HCT116 (cell line): Measurements from ENCODE around the gene IER5L. TPM values are rescaled to one million over a fixed set of nuclear protein-coding genes. Genes with fewer than 3 reads are reported as not detected.

Experiments
- ATAC-seq: fragments of 200-7000 bp; cut with Tn5 transposase; 2 replicates; pipeline ENCODE4 v1.9.1; 2020; ENCODE audit warnings: mild to moderate bottlenecking, moderate library complexity
- BruUV-seq: library from RNA; stranded (reverse); fragments of 400-500 nt; replicated peaks from 2 replicates; lab custom pipeline; 2021; lab: Mats Ljungman, UMichigan
- CTCF ChIA-PET: fragments of 300-600 bp; sonication (Branson Sonifier 250); formaldehyde crosslinking; loops from one replicate; lab custom pipeline; 2021; ENCODE audit warnings: antibody characterized with exemption; lab: Charles Lee
- POLR2A ChIA-PET: fragments of 300-600, 350-600 bp; sonication (Branson Sonifier 250); formaldehyde crosslinking; loops from one replicate; lab custom pipeline; 2021; ENCODE audit warnings: antibody characterized with exemption; lab: Charles Lee
- RAD21 ChIA-PET, 2 experiments: fragments of 300-600 bp; sonication (Branson Sonifier 250); formaldehyde crosslinking; loops; one replicate each; lab custom pipeline; 2023; ENCODE audit warnings: low total read pairs in 2 of 2; ENCODE audit not compliant: uncharacterized antibody in 2 of 2, unreplicated experiment in 2 of 2, low non-redundant PET in 1 of 2; lab: Charles Lee
- DNase-seq: peaks from one replicate; pipeline ENCODE4 v3.0.0-alpha.2; 2010; ENCODE audit warnings: low read depth, low spot score
- H2AFZ ChIP-seq: fragments of 200-600 bp; shearing (Covaris generic), sonication (generic); 2 replicates; pipeline ENCODE4 v1.6.1; 2017; ENCODE audit warnings: low read depth, mixed run types, mixed read lengths, antibody characterized with exemption, low read length; ENCODE audit not compliant: poor library complexity, severe bottlenecking
- H3K27ac ChIP-seq: 2 replicates; pipeline ENCODE4 v1.5.1; 2012; ENCODE audit warnings: low read depth, low read length
- H3K27me3 ChIP-seq: fragments of 200-600 bp; sonication (generic); 2 replicates; pipeline ENCODE4 v1.6.1; 2016; ENCODE audit warnings: mixed run types, low read length, mixed read lengths; ENCODE audit not compliant: insufficient read depth
- H3K36me3 ChIP-seq, 2 experiments: fragments of 200-500 bp in 1 of 2; fragments of 200-600 bp in 1 of 2; sonication (Bioruptor generic) in 1 of 2; sonication (generic) in 1 of 2; 2 replicates each; pipeline versions ENCODE4 v1.5.1 to v1.6.1; 2014 to 2016; ENCODE audit warnings: low read length in 2 of 2, inconsistent platforms in 1 of 2, mixed read lengths in 1 of 2, mixed run types in 1 of 2; ENCODE audit not compliant: insufficient read depth in 2 of 2, control insufficient read depth in 1 of 2
- H3K4me1 ChIP-seq, 2 experiments: fragments of 200-600 bp in 1 of 2; sonication (generic) in 1 of 2; 2 replicates each; pipeline versions ENCODE4 v1.5.1 to v1.6.1; 2012 to 2017; ENCODE audit warnings: low read length in 2 of 2, inconsistent platforms in 1 of 2, mild to moderate bottlenecking in 1 of 2, mixed read lengths in 1 of 2, mixed run types in 1 of 2, moderate library complexity in 1 of 2; ENCODE audit not compliant: insufficient read depth in 2 of 2, control insufficient read depth in 1 of 2
- H3K4me2 ChIP-seq: fragments of 200-600 bp; sonication (generic); 2 replicates; pipeline ENCODE4 v1.6.1; 2017; ENCODE audit warnings: mixed run types, low read length, mixed read lengths
- H3K4me3 ChIP-seq, 2 experiments: fragments of 200-600 bp in 1 of 2; sonication (generic) in 1 of 2; replicated peaks in 1 of 2; 2 replicates each; pipeline ENCODE4 v1.5.1; 2011 to 2016; ENCODE audit warnings: low read length in 2 of 2, control low read depth in 1 of 2, low read depth in 1 of 2, mild to moderate bottlenecking in 1 of 2, mixed read lengths in 1 of 2, mixed run types in 1 of 2
- H3K79me2 ChIP-seq: fragments of 200-600 bp; sonication (generic); 2 replicates; pipeline ENCODE4 v1.6.1; 2017; ENCODE audit warnings: mild to moderate bottlenecking, mixed run types, low read length, moderate library complexity, mixed read lengths; ENCODE audit not compliant: insufficient read depth
- H3K9ac ChIP-seq: fragments of 200-600 bp; sonication (generic); 2 replicates; pipeline ENCODE4 v1.6.1; 2016; ENCODE audit warnings: low read length, mixed read lengths
- H3K9me2 ChIP-seq: fragments of 200-600 bp; sonication (generic), shearing (Covaris generic); 2 replicates; pipeline ENCODE4 v1.6.1; 2017; ENCODE audit warnings: mixed run types, mild to moderate bottlenecking, moderate library complexity; ENCODE audit not compliant: insufficient read depth
- H3K9me3 ChIP-seq, 2 experiments: fragments of 200-500 bp in 1 of 2; fragments of 200-600 bp in 1 of 2; sonication (Bioruptor generic) in 1 of 2; sonication (generic) in 1 of 2; 2 replicates each; pipeline ENCODE4 v1.6.1; 2014 to 2017; ENCODE audit warnings: low read length in 2 of 2, mixed read lengths in 2 of 2, inconsistent platforms in 1 of 2, low read depth in 1 of 2, mild to moderate bottlenecking in 1 of 2, mixed run types in 1 of 2, moderate library complexity in 1 of 2; ENCODE audit not compliant: control insufficient read depth in 1 of 2, insufficient read depth in 1 of 2
- H4K20me1 ChIP-seq: fragments of 200-600 bp; sonication (generic), shearing (Covaris generic); 2 replicates; pipeline ENCODE4 v1.6.1; 2017; ENCODE audit warnings: mixed run types, mild to moderate bottlenecking, moderate library complexity; ENCODE audit not compliant: insufficient read depth
- CTCF ChIP-seq, 3 experiments: fragments of 200-600 bp in 1 of 3; sonication (generic) in 1 of 3; IDR thresholded peaks in 2 of 3; conservative IDR thresholded peaks in 1 of 3; 2 replicates each; pipeline ENCODE4 v1.5.1; 2012 to 2017; ENCODE audit warnings: low read depth in 2 of 3, low read length in 2 of 3, antibody characterized with exemption in 1 of 3, borderline replicate concordance in 1 of 3, control low read depth in 1 of 3, mild to moderate bottlenecking in 1 of 3, mixed read lengths in 1 of 3, mixed run types in 1 of 3, moderate library complexity in 1 of 3; ENCODE audit not compliant: insufficient read depth in 1 of 3
- ELF1 ChIP-seq: IDR thresholded peaks from 2 replicates; pipeline ENCODE4 v1.6.1; 2012; ENCODE audit warnings: low read depth, borderline replicate concordance
- EZH2phosphoT487 ChIP-seq: fragments of 200-600 bp; IDR thresholded peaks from 2 replicates; pipeline ENCODE4 v1.6.1; 2018; ENCODE audit warnings: antibody characterized with exemption, borderline replicate concordance
- FOSL1 ChIP-seq: IDR thresholded peaks from 2 replicates; pipeline ENCODE4 v1.6.1; 2012; ENCODE audit warnings: low read depth
- MAX ChIP-seq: IDR thresholded peaks from 2 replicates; pipeline ENCODE4 v1.6.1; 2012
- POLR2AphosphoS5 ChIP-seq: IDR thresholded peaks from 2 replicates; pipeline ENCODE4 v1.6.1; 2011; ENCODE audit warnings: mild to moderate bottlenecking, low read depth, low read length, moderate library complexity
- SIN3A ChIP-seq: IDR thresholded peaks from 2 replicates; pipeline ENCODE4 v1.6.1; 2012; ENCODE audit warnings: low read depth
- SRF ChIP-seq: IDR thresholded peaks from 2 replicates; pipeline ENCODE4 v1.6.1; 2012; ENCODE audit warnings: low read depth
- TCF7L2 ChIP-seq: IDR thresholded peaks from 2 replicates; pipeline ENCODE4 v1.7.0; 2011; ENCODE audit warnings: borderline replicate concordance, inconsistent platforms; ENCODE audit not compliant: insufficient read depth, insufficient read length; ENCODE audit errors: extremely low read depth
- YY1 ChIP-seq: IDR thresholded peaks from 2 replicates; pipeline ENCODE4 v1.6.1; 2011; ENCODE audit warnings: low read length, low read depth, moderate library complexity, mild to moderate bottlenecking; ENCODE audit not compliant: insufficient replicate concordance; ENCODE audit errors: extremely low read depth
- ZFX ChIP-seq: fragments of 450-650 bp; IDR thresholded peaks from 2 replicates; pipeline ENCODE4 v1.6.1; 2017
- ZNF274 ChIP-seq: fragments of 200-500 bp; sonication (Bioruptor generic); IDR thresholded peaks from 2 replicates; pipeline ENCODE4 v1.6.1; 2014; ENCODE audit warnings: mild to moderate bottlenecking, low read depth, low read length, inconsistent platforms
- intact Hi-C: fragments of 100-400 bp; cut with micrococcal nuclease; formaldehyde crosslinking; loops from 2 replicates; pipeline ENCODE4 v1.10.0; 2022
- total RNA-seq: library from RNA; stranded (reverse); gene quantifications from one replicate; pipeline ENCODE4 v1.2.1, GENCODE V29; 2021; ENCODE audit not compliant: unreplicated experiment

The IER5L gene
- total RNA-seq, 1 experiment from 2014 or later = 195 TPM

- Histone ChIP-seq H3K4me1 (peaks cover 30 to 56% of the 10 kb centered on the region in 2 experiments), H3K9ac (peak overlapping the region; percentile 28; the same call in 1 of the 2 replicates), H3K4me3 (no peak overlapping the region), H3K27me3 (no peaks in the 10 kb centered on the region), H3K27ac (peak overlapping the region; percentile 38; the same call in 1 of the 2 replicates), H3K9me2 (no peaks in the 10 kb centered on the region), H3K4me2 (peak overlapping the region; percentile 45), H2AFZ (no peak overlapping the region), H3K36me3 (peaks cover 4 to 32% of the 10 kb centered on the region in 2 experiments; a peak in 1 of 4 replicates), H3K79me2 (peaks cover 43% of the 10 kb centered on the region), H4K20me1 (no peaks in the 10 kb centered on the region), H3K9me3 (no peaks in the 10 kb centered on the region)
- ChIA-PET POLR2A (no interaction called here), CTCF (interaction anchor here (0.7 to 2.7 kb wide), 3 partner anchors 22 to 34 kb away, joined by 3 to 19 read pairs (median 4); no protein-coding TSS in a partner anchor), RAD21 (no interaction called here)
- intact Hi-C loops = no loop called here
- ATAC-seq (no peak), DNase-seq (no peak)
- no TSS peak for BruUV-seq
- TF ChIP-seq ZFX = no peak
Observed at GRCh38 chr9:129145316-129145715, 32.7 kb downstream of the IER5L start.

GRCh38 chr9:129143031-129143927 is 34.8 kb downstream of the IER5L start:
- no peaks in the 10 kb centered on the region for H3K9me3 ChIP-seq
- no peaks in the 10 kb centered on the region for H3K9me2 ChIP-seq
- H3K79me2 ChIP-seq = peaks cover 45% of the 10 kb centered on the region
- no TSS peak for BruUV-seq
- peaks cover 42 to 76% of the 10 kb centered on the region in 2 experiments for H3K4me1 ChIP-seq
- DNase-seq (peak; percentile 59), ATAC-seq (peak; percentile 55)
- peak overlapping the region; percentile 47 for H3K9ac ChIP-seq
- POLR2A ChIA-PET = interaction anchor here (0.9 to 2.4 kb wide), 11 partner anchors 8 to 482 kb away, joined by 3 to 13 read pairs (median 6); partner anchors contain the start of genes IER5L and NTMT1
- RAD21 ChIA-PET = interaction anchor here in 1 of 2 experiments (0.5 to 1.7 kb wide), 3 partner anchors 12 to 416 kb away, joined by 3 to 7 read pairs (median 5); no protein-coding TSS in a partner anchor
- H3K27ac ChIP-seq = peak overlapping the region; percentile 56
- CTCF ChIA-PET = interaction anchor here (0.6 to 2.8 kb wide), 37 partner anchors 10 to 634 kb away, joined by 3 to 40 read pairs (median 4); partner anchors contain the start of genes DOLPP1 and NTMT1
- intact Hi-C loops = loop anchor here (2.0 kb wide), 1 partner anchor 24 kb away; no protein-coding TSS in a partner anchor
- H2AFZ ChIP-seq = no peak overlapping the region
- H3K36me3 ChIP-seq = peaks cover 4 to 28% of the 10 kb centered on the region in 2 experiments; a peak in 1 of 4 replicates
- no peaks in the 10 kb centered on the region for H3K27me3 ChIP-seq
- no peak overlapping the region for H3K4me3 ChIP-seq
- no peak for TF ChIP-seq ELF1
- TF ChIP-seq EZH2phosphoT487 = no peak
- TF ChIP-seq SRF = no peak
- TF ChIP-seq POLR2AphosphoS5 = peak; percentile 42; the same call in 1 of the 2 replicates
- peak in 2 of 3 experiments; percentile 97 to 99; a peak in 4 of 6 replicates for TF ChIP-seq CTCF (IDR thresholded peaks at IDR 0.05 in 2 of 3, conservative IDR thresholded peaks at IDR 0.05 in 1 of 3; ENCODE audit: borderline replicate concordance in 1 of 3, insufficient read depth in 1 of 3, low read depth in 2 of 3, low read length in 2 of 3)
- TF ChIP-seq SIN3A = no peak
- no peak for TF ChIP-seq FOSL1
- TF ChIP-seq TCF7L2 = no peak
- no peak for TF ChIP-seq ZNF274
- TF ChIP-seq YY1 = peak; percentile 31
- no peak for TF ChIP-seq MAX
- H3K4me2 ChIP-seq = peak overlapping the region; percentile 65
- H4K20me1 ChIP-seq = no peaks in the 10 kb centered on the region
